HG02870 (cell line): ENCODE data around the gene CNTLN.
A peak's percentile ranks its signal among the peaks of the same experiment; 100 is the strongest.
"Not testable (repeated sequence)": the region's sequence is repeated elsewhere in the genome, so short reads cannot be mapped to it uniquely, and the experiment has no call there.

Source experiments
- ATAC-seq: cut with Tn5 transposase; IDR thresholded peaks from one replicate; pipeline ENCODE4 v1.9.1; 2021; ENCODE audit warnings: mild to moderate bottlenecking, moderate library complexity; ENCODE audit not compliant: unreplicated experiment

The CNTLN gene

GRCh38 chr9:17171309-17172094 lies 36.7 kb downstream of the CNTLN start:
- no peak for ATAC-seq

- not testable (repeated sequence) for ATAC-seq
Measured at GRCh38 chr9:17177496-17177895, 42.7 kb downstream of the CNTLN start.

GRCh38 chr9:17185481-17186029 lies 50.7 kb downstream of the CNTLN start:
- ATAC-seq: no peak

DNA sequence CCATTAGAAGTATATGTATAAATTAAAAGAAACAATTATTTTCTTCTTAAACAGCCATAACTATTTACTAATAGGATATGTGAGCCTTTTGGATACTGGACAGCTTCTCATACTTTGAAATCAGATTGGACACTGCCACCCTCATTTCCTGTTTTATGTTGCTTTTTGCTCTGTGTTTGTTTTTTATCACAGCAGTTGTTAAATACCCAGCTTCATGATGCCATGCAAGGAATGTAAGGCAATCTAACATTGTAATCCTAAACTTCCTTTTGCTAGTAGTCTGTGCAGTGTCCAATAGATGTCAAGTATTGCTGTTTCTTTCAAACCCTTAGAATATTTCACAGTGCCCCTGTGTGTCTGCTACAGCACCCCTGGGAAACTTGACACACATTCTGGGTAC lies 56.2 kb downstream of the CNTLN start:
- ATAC-seq: no peak

DNA sequence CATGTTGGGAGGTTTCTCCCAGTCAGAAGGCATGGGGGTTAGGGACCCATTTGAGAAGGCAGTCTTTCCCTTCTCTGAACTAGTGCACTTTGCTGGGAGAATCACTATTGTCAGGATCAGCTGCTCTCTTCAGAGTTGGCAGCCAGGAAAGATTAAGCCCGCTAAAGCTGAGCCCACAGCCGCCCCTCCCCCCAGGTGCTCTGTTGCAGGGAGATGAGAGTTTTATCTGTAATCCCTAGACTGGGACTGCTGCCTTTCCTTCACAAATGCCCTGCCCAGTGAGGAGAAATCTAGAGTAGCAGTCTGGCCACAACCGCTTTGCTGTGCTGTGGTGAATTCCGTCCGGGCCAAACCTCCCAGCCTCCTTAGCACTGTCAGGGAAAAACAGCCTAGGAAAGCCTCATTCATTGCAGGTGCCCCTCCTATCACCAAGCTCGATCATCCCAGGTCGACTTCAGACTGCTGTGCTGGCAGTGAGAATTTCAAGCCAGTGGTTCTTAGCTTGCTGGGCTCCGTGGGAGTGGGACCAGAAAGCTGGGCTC lies 69.8 kb downstream of the CNTLN start:
- ATAC-seq: no peak

- ATAC-seq: no peak
Measured at GRCh38 chr9:17216011-17216410, 81.2 kb downstream of the CNTLN start.

DNA sequence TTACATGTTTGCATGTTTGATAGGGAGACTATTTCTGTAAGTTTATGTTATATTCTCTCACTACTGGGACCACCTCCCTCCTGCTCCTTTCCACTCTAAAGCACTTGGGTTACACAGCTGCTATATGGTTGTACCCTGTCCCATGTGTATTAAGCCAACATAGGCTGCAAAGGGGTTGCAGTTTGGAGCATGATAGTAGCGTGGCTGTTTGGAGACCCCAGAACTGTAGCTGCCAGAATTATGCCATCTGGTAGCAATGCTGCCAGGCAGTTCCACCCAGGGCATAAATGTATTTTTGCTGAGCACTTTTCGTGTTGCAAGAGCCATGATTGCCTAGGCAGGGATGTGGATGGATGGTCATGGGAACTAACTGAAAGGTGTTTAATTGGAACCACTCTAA lies 81.8 kb downstream of the CNTLN start:
- ATAC-seq: no peak

DNA sequence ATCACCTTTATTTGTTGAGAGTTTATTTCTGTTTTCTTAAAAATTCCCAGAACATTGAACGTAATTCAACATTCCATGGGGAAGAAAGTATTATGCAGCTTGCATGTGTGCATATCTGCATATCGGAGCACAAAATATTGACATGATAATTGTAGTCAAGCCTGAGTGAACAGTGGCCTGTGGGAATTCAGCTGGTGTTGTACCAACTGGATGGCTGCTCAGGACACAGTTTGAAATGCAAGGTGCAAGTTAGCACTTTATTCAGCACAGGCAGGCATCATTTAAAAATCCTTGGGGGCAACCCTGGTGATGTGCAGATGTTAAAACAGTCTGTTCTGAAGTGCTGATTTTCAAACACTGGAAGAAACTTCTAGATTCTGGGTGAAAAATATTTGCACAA lies 82.4 kb downstream of the CNTLN start:
- ATAC-seq: no peak

DNA sequence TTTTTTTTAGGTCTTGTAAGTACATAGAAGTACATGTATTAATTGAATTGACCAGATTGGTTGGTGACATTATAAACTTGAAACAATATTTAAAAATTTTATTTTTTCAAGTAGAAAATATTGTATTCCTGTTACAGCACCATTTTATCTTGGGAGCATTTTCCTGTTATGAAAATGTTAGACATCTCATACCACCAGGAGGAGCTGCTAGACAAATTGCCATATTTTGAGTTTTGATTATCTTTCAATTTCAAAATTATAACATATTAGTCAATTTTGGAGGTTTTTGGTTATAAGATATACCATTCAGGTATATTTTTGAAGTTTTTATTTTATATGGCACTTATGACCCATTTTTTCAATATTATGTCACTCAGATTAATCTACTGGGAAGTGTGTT lies 84.4 kb downstream of the CNTLN start:
- no peak for ATAC-seq

- no peak for ATAC-seq
Measured at GRCh38 chr9:17222932-17223331, 88.1 kb downstream of the CNTLN start.

GRCh38 chr9:17225407-17225806 lies 90.6 kb downstream of the CNTLN start:
- ATAC-seq: no peak

- ATAC-seq: no peak
Measured at GRCh38 chr9:17229945-17230560, 95.2 kb downstream of the CNTLN start.

GRCh38 chr9:17230646-17231045 lies 95.8 kb downstream of the CNTLN start:
- no peak for ATAC-seq

DNA sequence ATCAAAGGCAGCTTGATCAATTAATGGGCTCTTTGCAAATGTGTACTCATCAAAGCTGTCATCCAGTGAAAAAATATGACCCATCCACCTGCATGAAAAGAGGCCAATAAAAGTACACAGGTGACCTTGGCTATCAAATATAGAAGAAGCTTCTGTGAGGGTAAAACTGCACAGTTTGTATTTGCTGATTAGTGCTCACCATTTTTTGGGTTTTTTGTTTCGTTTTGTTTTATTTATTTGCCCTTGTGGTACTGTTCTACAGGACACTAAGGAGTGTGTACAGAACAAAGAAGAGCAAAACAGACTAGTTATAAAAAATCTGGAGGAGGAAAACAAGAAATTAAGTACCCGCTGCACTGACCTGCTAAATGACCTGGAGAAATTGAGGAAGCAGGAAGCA lies 101.3 kb downstream of the CNTLN start:
- ATAC-seq: no peak

DNA sequence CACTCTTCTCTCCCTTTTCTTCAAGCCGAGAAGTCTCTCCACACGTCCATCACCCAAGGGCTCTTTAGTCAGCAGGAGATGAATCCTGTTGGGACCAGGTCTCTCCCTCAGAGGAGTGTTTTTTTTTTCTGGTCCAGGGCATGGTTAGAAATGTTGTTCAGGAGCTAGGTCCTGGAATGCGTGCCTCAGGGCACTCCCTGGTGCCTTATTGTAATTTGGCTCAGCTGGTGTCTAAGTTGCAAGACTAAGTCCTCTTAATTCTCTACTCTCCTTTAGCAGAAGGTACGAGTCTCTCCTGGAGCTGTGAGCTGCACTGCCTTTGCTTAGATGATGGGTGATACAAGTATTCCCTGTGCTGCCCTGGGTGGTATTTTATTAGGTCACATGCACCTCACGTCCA lies 111.9 kb downstream of the CNTLN start:
- ATAC-seq: no peak

GRCh38 chr9:17251100-17251499 lies 116.3 kb downstream of the CNTLN start:
- no peak for ATAC-seq

DNA sequence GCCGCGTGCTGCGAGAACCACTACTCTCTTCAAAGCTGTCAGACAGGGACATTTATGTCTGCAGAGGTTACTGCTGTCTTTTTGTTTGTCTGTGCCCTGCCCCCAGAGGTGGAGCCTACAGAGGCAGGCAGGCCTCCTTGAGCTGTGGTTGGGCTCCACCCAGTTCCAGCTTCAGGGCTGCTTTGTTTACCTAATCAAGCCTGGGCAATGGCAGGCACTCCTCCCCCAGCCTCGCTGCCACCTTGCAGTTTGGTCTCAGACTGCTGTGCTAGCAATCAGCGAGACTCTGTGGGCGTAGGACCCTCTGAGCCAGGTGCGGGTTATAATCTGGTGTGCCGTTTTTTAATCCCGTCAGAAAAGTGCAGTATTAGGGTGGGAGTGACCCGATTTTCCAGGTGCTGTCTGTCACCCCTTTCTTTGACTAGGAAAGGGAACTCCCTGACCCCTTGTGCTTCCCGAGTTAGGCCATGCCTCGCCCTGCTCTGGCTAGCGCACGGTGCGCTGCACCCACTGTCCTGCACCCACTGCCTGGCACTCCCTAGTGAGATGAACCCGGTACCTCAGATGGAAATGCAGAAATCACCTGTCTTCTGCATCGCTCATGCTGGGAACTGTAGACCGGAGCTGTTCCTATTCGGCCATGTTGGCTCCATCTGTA lies 133.8 kb downstream of the CNTLN start:
- ATAC-seq: not testable (repeated sequence)

- ATAC-seq: no peak
Measured at GRCh38 chr9:17269799-17270198, 135.0 kb downstream of the CNTLN start.

GRCh38 chr9:17272536-17272935 lies 137.7 kb downstream of the CNTLN start:
- peak; percentile 92 for ATAC-seq

- ATAC-seq: no peak
Measured at GRCh38 chr9:17280350-17281012, 145.6 kb downstream of the CNTLN start.

GRCh38 chr9:17290673-17291072 lies 155.8 kb downstream of the CNTLN start:
- ATAC-seq: not testable (repeated sequence)
